BLaER1 (cell line): ENCODE data around the gene COX7B.
"Not testable (repeated sequence)": the region's sequence is repeated elsewhere in the genome, so short reads cannot be mapped to it uniquely, and the experiment has no call there.

ENCODE experiments used
- H3K27ac ChIP-seq: shearing (Covaris generic); formaldehyde crosslinking; 2 replicates; pipeline ENCODE4 v1.8.1; 2022
- H3K27me3 ChIP-seq: shearing (Covaris generic); formaldehyde crosslinking; 2 replicates; pipeline ENCODE4 v1.8.1; 2022
- H3K36me3 ChIP-seq: shearing (Covaris generic); formaldehyde crosslinking; 2 replicates; pipeline ENCODE4 v1.8.1; 2022
- H3K4me1 ChIP-seq: shearing (Covaris generic); formaldehyde crosslinking; 2 replicates; pipeline ENCODE4 v1.8.1; 2022
- H3K4me2 ChIP-seq: shearing (Covaris generic); formaldehyde crosslinking; 2 replicates; pipeline ENCODE4 v1.8.1; 2022
- H3K4me3 ChIP-seq: shearing (Covaris generic); formaldehyde crosslinking; 2 replicates; pipeline ENCODE4 v1.8.1; 2022
- H3K9ac ChIP-seq: shearing (Covaris generic); formaldehyde crosslinking; 2 replicates; pipeline ENCODE4 v1.8.1; 2022
- H3K9me3 ChIP-seq: shearing (Covaris generic); formaldehyde crosslinking; 2 replicates; pipeline ENCODE4 v1.8.1; 2022
- H4K20me1 ChIP-seq: shearing (Covaris generic); formaldehyde crosslinking; 2 replicates; pipeline ENCODE4 v1.8.1; 2022
- Cebpa-rat ChIP-seq: shearing (Covaris generic); IDR thresholded peaks from 2 replicates; pipeline ENCODE4 v1.8.1; 2022

The COX7B gene

GRCh38 chrX:77937291-77937690, 38.0 kb downstream of the COX7B start:
- peaks cover 17% of the 10 kb centered on the region for H3K27me3 ChIP-seq
- no peak overlapping the region for H3K9ac ChIP-seq
- H3K36me3 ChIP-seq, result 0 out of 2 replicates have a peak, but pooled peaks cover 6% of the 10 kb centered on the region
- H3K27ac ChIP-seq, result no peak overlapping the region
- no peak for TF ChIP-seq Cebpa-rat
- no peaks in the 10 kb centered on the region for H3K4me1 ChIP-seq
- peaks cover 8% of the 10 kb centered on the region; the same call in 1 of the 2 replicates for H3K9me3 ChIP-seq
- no peak overlapping the region for H3K4me3 ChIP-seq
- H3K4me2 ChIP-seq, result no peak overlapping the region
- H4K20me1 ChIP-seq, result peaks cover 7% of the 10 kb centered on the region; the same call in 1 of the 2 replicates

- H3K27ac ChIP-seq, result no peak overlapping the region
- peaks cover under 1% of the 10 kb centered on the region; the same call in 1 of the 2 replicates for H3K9me3 ChIP-seq
- H3K4me3 ChIP-seq, result no peak overlapping the region
- H3K9ac ChIP-seq, result no peak overlapping the region
- no peak for TF ChIP-seq Cebpa-rat
- H3K36me3 ChIP-seq, result no peaks in the 10 kb centered on the region
- no peak overlapping the region for H3K4me2 ChIP-seq
- H3K27me3 ChIP-seq, result peaks cover 24% of the 10 kb centered on the region
- peaks cover 6% of the 10 kb centered on the region; the same call in 1 of the 2 replicates for H3K4me1 ChIP-seq
- H4K20me1 ChIP-seq, result peaks cover 7% of the 10 kb centered on the region; the same call in 1 of the 2 replicates
These were observed 38.9 kb downstream of the COX7B start for GRCh38 chrX:77938083-77938680.

- H3K9me3 ChIP-seq, H4K20me1 ChIP-seq, H3K4me1 ChIP-seq, H3K36me3 ChIP-seq, H3K4me3 ChIP-seq, H3K27ac ChIP-seq, H3K9ac ChIP-seq, H3K4me2 ChIP-seq: not testable (repeated sequence)
- H3K27me3 ChIP-seq, result peaks cover 12% of the 10 kb centered on the region
These were observed 45.8 kb downstream of the COX7B start for GRCh38 chrX:77945031-77945430.

GRCh38 chrX:77945910-77946545, 46.8 kb downstream of the COX7B start:
- Histone ChIP-seq H3K27me3 (peaks cover 14% of the 10 kb centered on the region), H4K20me1 (peaks cover 6% of the 10 kb centered on the region; the same call in 1 of the 2 replicates), H3K4me3 (no peak overlapping the region), H3K9me3 (no peaks in the 10 kb centered on the region), H3K27ac (no peak overlapping the region), H3K4me2 (no peak overlapping the region), H3K9ac (no peak overlapping the region), H3K4me1 (peaks cover 8% of the 10 kb centered on the region; the same call in 1 of the 2 replicates), H3K36me3 (no peaks in the 10 kb centered on the region)
- no peak for TF ChIP-seq Cebpa-rat

- no peak for TF ChIP-seq Cebpa-rat
- no peaks in the 10 kb centered on the region for H3K36me3 ChIP-seq
- no peak overlapping the region for H3K4me2 ChIP-seq
- no peak overlapping the region for H3K4me3 ChIP-seq
- peaks cover 8% of the 10 kb centered on the region; the same call in 1 of the 2 replicates for H3K4me1 ChIP-seq
- peaks cover 14% of the 10 kb centered on the region for H3K27me3 ChIP-seq
- no peak overlapping the region for H3K27ac ChIP-seq
- peaks cover 6% of the 10 kb centered on the region; the same call in 1 of the 2 replicates for H4K20me1 ChIP-seq
- H3K9ac ChIP-seq, result no peak overlapping the region
- no peaks in the 10 kb centered on the region for H3K9me3 ChIP-seq
These were observed 47.3 kb downstream of the COX7B start for GRCh38 chrX:77946571-77946970.

GRCh38 chrX:77949840-77950239, 50.6 kb downstream of the COX7B start:
- TF ChIP-seq Cebpa-rat, result no peak
- Histone ChIP-seq H3K4me1 (no peaks in the 10 kb centered on the region), H3K27me3 (peaks cover 10% of the 10 kb centered on the region), H3K9ac (no peak overlapping the region), H3K36me3 (no peaks in the 10 kb centered on the region), H3K27ac (no peak overlapping the region), H3K9me3 (no peaks in the 10 kb centered on the region), H3K4me2 (no peak overlapping the region), H3K4me3 (no peak overlapping the region), H4K20me1 (peaks cover 6% of the 10 kb centered on the region; the same call in 1 of the 2 replicates)

- H3K36me3 ChIP-seq, result no peaks in the 10 kb centered on the region
- peaks cover 6% of the 10 kb centered on the region; the same call in 1 of the 2 replicates for H4K20me1 ChIP-seq
- H3K4me3 ChIP-seq, result no peak overlapping the region
- H3K27ac ChIP-seq, result no peak overlapping the region
- H3K27me3 ChIP-seq, result peaks cover 13% of the 10 kb centered on the region
- no peaks in the 10 kb centered on the region for H3K4me1 ChIP-seq
- no peak for TF ChIP-seq Cebpa-rat
- no peaks in the 10 kb centered on the region for H3K9me3 ChIP-seq
- H3K9ac ChIP-seq, result no peak overlapping the region
- H3K4me2 ChIP-seq, result no peak overlapping the region
These were observed 52.9 kb downstream of the COX7B start for GRCh38 chrX:77952173-77952572.

GRCh38 chrX:77953302-77953701, 54.0 kb downstream of the COX7B start:
- no peak overlapping the region for H3K27ac ChIP-seq
- peaks cover 13% of the 10 kb centered on the region for H3K27me3 ChIP-seq
- no peak overlapping the region for H3K4me2 ChIP-seq
- no peak overlapping the region for H3K4me3 ChIP-seq
- no peak overlapping the region for H3K9ac ChIP-seq
- peaks cover 6% of the 10 kb centered on the region; the same call in 1 of the 2 replicates for H4K20me1 ChIP-seq
- no peak for TF ChIP-seq Cebpa-rat
- H3K4me1 ChIP-seq, result no peaks in the 10 kb centered on the region
- H3K36me3 ChIP-seq, result no peaks in the 10 kb centered on the region; the same call in 1 of the 2 replicates
- H3K9me3 ChIP-seq, result peaks cover 6% of the 10 kb centered on the region; the same call in 1 of the 2 replicates

- Histone ChIP-seq H4K20me1 (peaks cover 6% of the 10 kb centered on the region; the same call in 1 of the 2 replicates), H3K27ac (no peak overlapping the region), H3K4me1 (no peaks in the 10 kb centered on the region), H3K36me3 (no peaks in the 10 kb centered on the region; the same call in 1 of the 2 replicates), H3K27me3 (peaks cover 13% of the 10 kb centered on the region), H3K9ac (no peak overlapping the region), H3K4me3 (no peak overlapping the region), H3K9me3 (peaks cover 10% of the 10 kb centered on the region), H3K4me2 (no peak overlapping the region)
- TF ChIP-seq Cebpa-rat, result no peak
These were observed 54.4 kb downstream of the COX7B start for GRCh38 chrX:77953708-77954107.
